ENCODE data around the gene TTLL11. TPM values are rescaled to one million over a fixed set of nuclear protein-coding genes. Genes with fewer than 3 reads are reported as not detected.
A peak's percentile ranks its signal among the peaks of the same experiment; 100 is the strongest.

Gene TTLL11
- total RNA-seq, 1 donor = 6.2 TPM

DNA sequence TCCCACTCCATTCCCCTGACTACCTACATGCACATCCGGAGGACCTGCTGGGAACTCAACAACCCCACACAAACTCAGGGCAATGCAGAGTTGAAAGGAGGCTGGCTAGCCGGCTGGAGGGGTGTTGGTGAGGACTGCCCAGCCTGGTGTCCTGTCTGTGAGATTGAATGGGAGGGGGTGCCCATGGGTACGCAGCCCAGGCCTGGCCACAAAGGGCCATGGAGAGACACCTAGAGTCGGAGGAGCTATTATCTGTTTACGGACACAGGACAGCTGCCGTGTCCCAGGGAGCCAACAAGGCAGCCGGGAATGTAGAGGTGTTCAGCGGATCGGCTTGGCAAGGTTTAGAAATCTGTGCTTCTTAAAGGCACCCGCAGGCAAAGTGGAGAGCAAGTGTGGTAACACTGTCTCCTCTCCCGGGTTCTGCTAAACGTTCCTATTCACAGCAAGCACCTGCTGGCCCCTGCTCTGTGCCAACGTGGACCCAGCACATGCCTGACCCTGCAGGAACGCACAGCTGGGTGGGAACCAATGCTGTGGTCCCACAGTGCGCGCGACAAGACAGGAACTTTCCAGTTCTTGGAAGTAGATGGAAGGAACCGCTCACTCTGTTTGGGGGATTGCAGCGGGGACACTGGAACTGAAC is 275.0 kb downstream of the TTLL11 start:
- peaks cover 2% of the 10 kb centered on the region for H3K4me1 ChIP-seq (ENCODE audit: insufficient read depth, low read length)
- H3K36me3 ChIP-seq (ENCODE audit: insufficient read depth, low read length) = no peaks in the 10 kb centered on the region
- H3K4me3 ChIP-seq (ENCODE audit: insufficient read depth, low read length) = no peak overlapping the region
- H4K20me1 ChIP-seq (ENCODE audit: insufficient read depth, low read length) = no peaks in the 10 kb centered on the region
- DNase-seq (ENCODE audit: insufficient read length, low spot score, missing footprints) = peak; percentile 50
- H3K4me2 ChIP-seq (ENCODE audit: insufficient read depth, low read length) = no peak overlapping the region
- no peaks in the 10 kb centered on the region for H3K79me2 ChIP-seq (ENCODE audit: insufficient read depth, low read length)
- H3K9me3 ChIP-seq (ENCODE audit: low read depth, low read length) = no peaks in the 10 kb centered on the region
- no peak overlapping the region for H3K27ac ChIP-seq (ENCODE audit: low read depth, low read length)
- H3K27me3 ChIP-seq (ENCODE audit: insufficient read depth, low read length) = no peaks in the 10 kb centered on the region
- no peak overlapping the region for H2AFZ ChIP-seq (ENCODE audit: low read length)
- TF ChIP-seq, protein P1, sequence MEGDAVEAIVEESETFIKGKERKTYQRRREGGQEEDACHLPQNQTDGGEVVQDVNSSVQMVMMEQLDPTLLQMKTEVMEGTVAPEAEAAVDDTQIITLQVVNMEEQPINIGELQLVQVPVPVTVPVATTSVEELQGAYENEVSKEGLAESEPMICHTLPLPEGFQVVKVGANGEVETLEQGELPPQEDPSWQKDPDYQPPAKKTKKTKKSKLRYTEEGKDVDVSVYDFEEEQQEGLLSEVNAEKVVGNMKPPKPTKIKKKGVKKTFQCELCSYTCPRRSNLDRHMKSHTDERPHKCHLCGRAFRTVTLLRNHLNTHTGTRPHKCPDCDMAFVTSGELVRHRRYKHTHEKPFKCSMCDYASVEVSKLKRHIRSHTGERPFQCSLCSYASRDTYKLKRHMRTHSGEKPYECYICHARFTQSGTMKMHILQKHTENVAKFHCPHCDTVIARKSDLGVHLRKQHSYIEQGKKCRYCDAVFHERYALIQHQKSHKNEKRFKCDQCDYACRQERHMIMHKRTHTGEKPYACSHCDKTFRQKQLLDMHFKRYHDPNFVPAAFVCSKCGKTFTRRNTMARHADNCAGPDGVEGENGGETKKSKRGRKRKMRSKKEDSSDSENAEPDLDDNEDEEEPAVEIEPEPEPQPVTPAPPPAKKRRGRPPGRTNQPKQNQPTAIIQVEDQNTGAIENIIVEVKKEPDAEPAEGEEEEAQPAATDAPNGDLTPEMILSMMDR (IDR thresholded peaks at IDR 0.05; ENCODE audit: extremely low read depth, low read depth, low read length) = no peak

DNA sequence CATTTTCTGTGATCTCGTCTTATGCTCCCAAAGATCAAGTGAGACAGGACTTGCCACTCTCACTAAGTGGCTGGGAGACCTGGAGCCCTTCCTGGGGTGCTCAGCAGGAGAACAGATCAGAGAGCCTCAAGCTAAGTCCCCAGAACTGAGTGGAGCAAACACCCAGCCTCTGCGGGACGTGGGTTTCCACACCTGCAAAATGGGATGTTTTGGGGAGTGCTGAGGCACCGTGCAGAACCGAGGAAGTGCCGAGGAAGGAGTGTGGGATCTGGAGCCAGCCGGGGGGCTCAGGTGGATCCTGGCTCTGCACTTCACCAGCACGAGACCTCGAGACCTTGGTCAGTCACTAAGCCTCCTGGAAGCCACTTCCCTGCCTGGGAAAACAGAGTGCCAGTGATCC is 275.6 kb downstream of the TTLL11 start:
- TF ChIP-seq, protein P1 (IDR thresholded peaks at IDR 0.05; ENCODE audit: extremely low read depth, low read depth, low read length) = no peak
- Histone ChIP-seq H3K9me3 (ENCODE audit: low read depth, low read length) (no peaks in the 10 kb centered on the region), H3K36me3 (ENCODE audit: insufficient read depth, low read length) (no peaks in the 10 kb centered on the region), H3K79me2 (ENCODE audit: insufficient read depth, low read length) (no peaks in the 10 kb centered on the region), H3K27ac (ENCODE audit: low read depth, low read length) (no peak overlapping the region), H4K20me1 (ENCODE audit: insufficient read depth, low read length) (no peaks in the 10 kb centered on the region), H3K4me3 (ENCODE audit: insufficient read depth, low read length) (no peak overlapping the region), H2AFZ (ENCODE audit: low read length) (no peak overlapping the region), H3K27me3 (ENCODE audit: insufficient read depth, low read length) (no peaks in the 10 kb centered on the region), H3K4me2 (ENCODE audit: insufficient read depth, low read length) (no peak overlapping the region), H3K4me1 (ENCODE audit: insufficient read depth, low read length) (peaks cover 2% of the 10 kb centered on the region)
- peak; percentile 69 for DNase-seq (ENCODE audit: insufficient read length, low spot score, missing footprints)

DNA sequence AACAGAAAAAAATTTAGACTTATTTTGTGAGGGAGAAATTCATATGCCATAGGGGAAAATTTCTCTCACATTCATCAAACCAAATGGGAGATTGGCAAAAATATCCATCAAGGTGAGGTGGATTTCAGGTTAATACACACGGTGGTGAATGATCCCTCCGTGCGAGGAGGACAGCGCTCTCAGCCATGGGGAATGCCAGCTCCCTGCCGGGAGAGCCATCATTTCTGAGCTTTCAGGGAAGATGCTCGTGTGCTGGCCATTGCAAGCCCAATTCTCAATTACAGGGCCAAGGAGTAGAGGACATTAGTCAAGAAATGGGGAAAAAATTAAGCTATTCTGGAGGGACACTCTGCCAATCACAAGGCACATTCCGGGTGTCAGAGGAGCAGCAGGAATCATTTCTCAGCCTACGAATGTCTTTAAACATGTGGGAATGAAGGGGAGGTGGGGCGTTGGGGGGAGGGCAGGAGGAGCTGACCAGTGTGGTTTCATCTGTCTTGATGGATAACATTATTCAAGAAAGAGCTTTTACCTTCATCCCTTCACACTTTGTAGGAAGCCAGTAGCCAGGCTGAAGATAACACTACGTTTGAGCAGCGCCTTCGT is 276.2 kb downstream of the TTLL11 start:
- no peaks in the 10 kb centered on the region for H3K79me2 ChIP-seq (ENCODE audit: insufficient read depth, low read length)
- H4K20me1 ChIP-seq (ENCODE audit: insufficient read depth, low read length) = no peaks in the 10 kb centered on the region
- H3K9me3 ChIP-seq (ENCODE audit: low read depth, low read length) = no peaks in the 10 kb centered on the region
- H3K4me1 ChIP-seq (ENCODE audit: insufficient read depth, low read length) = peaks cover 2% of the 10 kb centered on the region
- H3K4me2 ChIP-seq (ENCODE audit: insufficient read depth, low read length) = no peak overlapping the region
- TF ChIP-seq, protein P1 (IDR thresholded peaks at IDR 0.05; ENCODE audit: extremely low read depth, low read depth, low read length) = no peak
- no peaks in the 10 kb centered on the region for H3K27me3 ChIP-seq (ENCODE audit: insufficient read depth, low read length)
- DNase-seq (ENCODE audit: insufficient read length, low spot score, missing footprints) = peak; percentile 58
- no peak overlapping the region for H3K4me3 ChIP-seq (ENCODE audit: insufficient read depth, low read length)
- no peaks in the 10 kb centered on the region for H3K36me3 ChIP-seq (ENCODE audit: insufficient read depth, low read length)
- H3K27ac ChIP-seq (ENCODE audit: low read depth, low read length) = no peak overlapping the region
- H2AFZ ChIP-seq (ENCODE audit: low read length) = no peak overlapping the region

DNA sequence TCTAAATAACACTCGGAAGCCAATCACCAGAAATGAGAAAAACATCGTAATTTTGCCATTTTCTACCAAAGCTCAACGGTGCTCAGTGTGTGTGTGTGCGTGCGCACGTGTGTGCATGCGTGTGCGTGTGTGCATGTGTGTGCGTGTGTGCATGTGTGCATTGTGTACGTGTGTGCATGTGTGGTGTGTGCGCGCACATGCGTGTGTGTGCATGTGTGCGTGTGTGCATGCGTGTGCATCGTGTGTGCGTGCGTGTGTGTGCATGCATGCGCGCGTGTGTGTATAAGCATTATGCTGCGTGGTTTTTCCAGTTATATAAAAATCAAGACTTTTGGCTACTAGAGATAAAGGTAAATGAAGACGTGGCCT is 276.7 kb downstream of the TTLL11 start:
- Histone ChIP-seq H3K9me3 (ENCODE audit: low read depth, low read length) (no peaks in the 10 kb centered on the region), H3K79me2 (ENCODE audit: insufficient read depth, low read length) (no peaks in the 10 kb centered on the region), H3K27ac (ENCODE audit: low read depth, low read length) (no peak overlapping the region), H3K4me3 (ENCODE audit: insufficient read depth, low read length) (no peak overlapping the region), H3K27me3 (ENCODE audit: insufficient read depth, low read length) (no peaks in the 10 kb centered on the region), H3K4me2 (ENCODE audit: insufficient read depth, low read length) (no peak overlapping the region), H3K4me1 (ENCODE audit: insufficient read depth, low read length) (peaks cover 2% of the 10 kb centered on the region), H3K36me3 (ENCODE audit: insufficient read depth, low read length) (no peaks in the 10 kb centered on the region), H4K20me1 (ENCODE audit: insufficient read depth, low read length) (no peaks in the 10 kb centered on the region), H2AFZ (ENCODE audit: low read length) (no peak overlapping the region)
- TF ChIP-seq, protein P1 (IDR thresholded peaks at IDR 0.05; ENCODE audit: extremely low read depth, low read depth, low read length) = no peak
- no peak for DNase-seq (ENCODE audit: insufficient read length, low spot score, missing footprints)
